Measurements from ENCODE around the gene C10orf90. TPM values are rescaled to one million over a fixed set of nuclear protein-coding genes. Genes with fewer than 3 reads are reported as not detected.

Gene C10orf90
- total and polyA plus RNA-seq, 2 donors (not counting 3 experiments of a cell fraction or from before 2014, with no cell fraction given) = not detected

DNA sequence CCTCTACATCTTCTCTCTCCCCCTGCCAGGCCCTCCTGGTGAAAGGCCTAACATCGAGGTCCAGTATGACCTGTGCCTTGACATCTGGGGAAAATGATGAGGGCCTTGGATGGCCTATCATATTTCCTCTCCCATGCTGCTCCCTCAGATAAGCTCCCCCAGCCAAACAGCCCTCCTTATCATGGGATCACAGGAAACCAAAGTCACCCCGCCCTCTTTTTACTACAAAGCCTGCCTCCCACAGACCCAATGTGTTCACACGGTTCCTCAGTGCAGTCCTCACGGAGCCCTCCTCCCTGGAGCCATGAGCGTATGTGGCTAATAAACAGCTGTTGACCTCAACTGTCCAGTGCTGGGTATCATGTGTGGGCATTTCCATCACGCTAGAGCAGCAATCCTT lies 32.0 kb downstream of the C10orf90 start:
- Histone ChIP-seq H3K4me1 (ENCODE audit: control insufficient read depth, extremely low read depth, insufficient read depth, low read length) (no peaks in the 10 kb centered on the region), H4K20me1 (replicated peaks; ENCODE audit: control insufficient read depth, extremely low read depth, insufficient read depth, low read length) (no peaks in the 10 kb centered on the region), H3K9ac (replicated peaks; ENCODE audit: extremely low read depth, insufficient read depth, low read length) (no peak overlapping the region), H3K9me3 (replicated peaks; ENCODE audit: control insufficient read depth, insufficient read depth, low read length) (no peaks in the 10 kb centered on the region), H3K9me1 (replicated peaks; ENCODE audit: control insufficient read depth, extremely low read depth, insufficient read depth, low read length) (no peaks in the 10 kb centered on the region), H2AFZ (ENCODE audit: low read depth, low read length) (no peak overlapping the region), H3K4me2 (ENCODE audit: insufficient read depth, low read length) (no peak overlapping the region), H3K27me3 (ENCODE audit: control insufficient read depth in 2 of 2, insufficient read depth in 2 of 2, low read length in 2 of 2) (no peaks in the 10 kb centered on the region), H3K36me3 (ENCODE audit: control insufficient read depth in 2 of 2, extremely low read depth in 1 of 2, insufficient read depth in 2 of 2, low read length in 2 of 2) (no peaks in the 10 kb centered on the region), H3K4me3 (replicated peaks in 1 of 3; ENCODE audit: insufficient read depth in 1 of 3, low read depth in 1 of 3, low read length in 3 of 3) (no peak overlapping the region), H3K79me2 (ENCODE audit: control insufficient read depth, insufficient read depth, low read length) (no peaks in the 10 kb centered on the region), H3K27ac (ENCODE audit: insufficient read depth, low read depth, low read length) (no peak overlapping the region)
- TF ChIP-seq GATA2 (IDR thresholded peaks at IDR 0.05; ENCODE audit: insufficient read depth, insufficient read length, low read depth, low read length) = no peak
- TF ChIP-seq EZH2 (IDR thresholded peaks at IDR 0.05; ENCODE audit: borderline replicate concordance, low read depth, low read length, severe bottlenecking) = no peak
- TF ChIP-seq JUN (IDR thresholded peaks at IDR 0.05; ENCODE audit: borderline replicate concordance, insufficient read depth, insufficient read length, low read depth) = no peak
- no peak for TF ChIP-seq FOS (IDR thresholded peaks at IDR 0.05; ENCODE audit: borderline replicate concordance, insufficient read depth, low read length)
- TF ChIP-seq, protein P1, sequence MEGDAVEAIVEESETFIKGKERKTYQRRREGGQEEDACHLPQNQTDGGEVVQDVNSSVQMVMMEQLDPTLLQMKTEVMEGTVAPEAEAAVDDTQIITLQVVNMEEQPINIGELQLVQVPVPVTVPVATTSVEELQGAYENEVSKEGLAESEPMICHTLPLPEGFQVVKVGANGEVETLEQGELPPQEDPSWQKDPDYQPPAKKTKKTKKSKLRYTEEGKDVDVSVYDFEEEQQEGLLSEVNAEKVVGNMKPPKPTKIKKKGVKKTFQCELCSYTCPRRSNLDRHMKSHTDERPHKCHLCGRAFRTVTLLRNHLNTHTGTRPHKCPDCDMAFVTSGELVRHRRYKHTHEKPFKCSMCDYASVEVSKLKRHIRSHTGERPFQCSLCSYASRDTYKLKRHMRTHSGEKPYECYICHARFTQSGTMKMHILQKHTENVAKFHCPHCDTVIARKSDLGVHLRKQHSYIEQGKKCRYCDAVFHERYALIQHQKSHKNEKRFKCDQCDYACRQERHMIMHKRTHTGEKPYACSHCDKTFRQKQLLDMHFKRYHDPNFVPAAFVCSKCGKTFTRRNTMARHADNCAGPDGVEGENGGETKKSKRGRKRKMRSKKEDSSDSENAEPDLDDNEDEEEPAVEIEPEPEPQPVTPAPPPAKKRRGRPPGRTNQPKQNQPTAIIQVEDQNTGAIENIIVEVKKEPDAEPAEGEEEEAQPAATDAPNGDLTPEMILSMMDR (IDR thresholded peaks at IDR 0.05; ENCODE audit: extremely low read depth in 1 of 2, insufficient read depth in 1 of 2, low read depth in 1 of 2, low read length in 2 of 2) = no peak
- TF ChIP-seq POLR2AphosphoS5 (IDR thresholded peaks at IDR 0.05; ENCODE audit: insufficient read depth, low read depth, low read length) = no peak
- DNase-seq (ENCODE audit: low read depth, low spot score) (no peak), FAIRE-seq (no peak)
- no TSS peak for BruUV-seq (replicated peaks)
- ChIA-PET POLR2A (no interaction called here), CTCF (no interaction called here)
- intact Hi-C loops (cut with micrococcal nuclease) = no loop called here
- dilution Hi-C loops (cut with MboI; ENCODE audit: extremely low pct_ligation_motif_present, low sequenced_read_pairs) = no loop called here

DNA sequence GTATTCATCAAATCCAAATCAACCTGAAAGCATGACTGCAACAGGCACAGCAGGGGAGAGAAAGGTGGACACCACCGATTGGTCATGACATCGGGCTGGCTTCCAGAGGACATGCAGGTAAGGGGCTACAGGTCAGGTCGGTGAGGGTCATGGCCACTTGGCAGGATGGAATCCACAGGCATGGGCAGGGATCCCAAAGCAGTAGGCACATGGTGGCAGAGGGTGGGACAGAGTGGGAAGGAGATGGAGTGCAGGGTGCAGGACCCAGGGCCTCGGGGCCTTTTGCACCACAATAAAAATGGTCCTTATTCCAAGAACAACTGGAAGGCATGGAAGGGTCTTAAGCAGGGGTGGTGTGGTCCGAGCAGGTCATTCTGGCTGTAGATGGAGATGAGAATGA lies 33.0 kb downstream of the C10orf90 start:
- H2AFZ ChIP-seq (ENCODE audit: low read depth, low read length) = no peak overlapping the region
- no peaks in the 10 kb centered on the region for H3K27me3 ChIP-seq (ENCODE audit: control insufficient read depth in 2 of 2, insufficient read depth in 2 of 2, low read length in 2 of 2)
- TF ChIP-seq, protein P1 (IDR thresholded peaks at IDR 0.05; ENCODE audit: extremely low read depth in 1 of 2, insufficient read depth in 1 of 2, low read depth in 1 of 2, low read length in 2 of 2) = no peak
- TF ChIP-seq POLR2A (IDR thresholded peaks at IDR 0.05; ENCODE audit: low read depth, low read length) (no peak), JUN (IDR thresholded peaks at IDR 0.05; ENCODE audit: borderline replicate concordance, insufficient read depth, insufficient read length, low read depth) (no peak), GATA2 (IDR thresholded peaks at IDR 0.05; ENCODE audit: insufficient read depth, insufficient read length, low read depth, low read length) (no peak)
- TF ChIP-seq, protein P2, sequence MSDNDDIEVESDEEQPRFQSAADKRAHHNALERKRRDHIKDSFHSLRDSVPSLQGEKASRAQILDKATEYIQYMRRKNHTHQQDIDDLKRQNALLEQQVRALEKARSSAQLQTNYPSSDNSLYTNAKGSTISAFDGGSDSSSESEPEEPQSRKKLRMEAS (IDR thresholded peaks at IDR 0.05; ENCODE audit: insufficient read depth, insufficient read length) = no peak
- no peak overlapping the region for H3K9ac ChIP-seq (replicated peaks; ENCODE audit: extremely low read depth, insufficient read depth, low read length)
- no peak overlapping the region for H3K27ac ChIP-seq (ENCODE audit: insufficient read depth, low read depth, low read length)
- no peaks in the 10 kb centered on the region for H4K20me1 ChIP-seq (replicated peaks; ENCODE audit: control insufficient read depth, extremely low read depth, insufficient read depth, low read length)
- BruUV-seq (replicated peaks) = no TSS peak
- no peak for DNase-seq (ENCODE audit: low read depth, low spot score)
- no peaks in the 10 kb centered on the region for H3K79me2 ChIP-seq (ENCODE audit: control insufficient read depth, insufficient read depth, low read length)
- no peak overlapping the region for H3K4me3 ChIP-seq (replicated peaks in 1 of 3; ENCODE audit: insufficient read depth in 1 of 3, low read depth in 1 of 3, low read length in 3 of 3)
- POLR2A ChIA-PET = no interaction called here
- no peak for FAIRE-seq
- no peaks in the 10 kb centered on the region for H3K9me3 ChIP-seq (replicated peaks; ENCODE audit: control insufficient read depth, insufficient read depth, low read length)
- no peaks in the 10 kb centered on the region for H3K9me1 ChIP-seq (replicated peaks; ENCODE audit: control insufficient read depth, extremely low read depth, insufficient read depth, low read length)
- H3K4me2 ChIP-seq (ENCODE audit: insufficient read depth, low read length) = no peak overlapping the region
- CTCF ChIA-PET = no interaction called here
- no peaks in the 10 kb centered on the region for H3K4me1 ChIP-seq (ENCODE audit: control insufficient read depth, extremely low read depth, insufficient read depth, low read length)
- H3K36me3 ChIP-seq (ENCODE audit: control insufficient read depth in 2 of 2, extremely low read depth in 1 of 2, insufficient read depth in 2 of 2, low read length in 2 of 2) = no peaks in the 10 kb centered on the region
- dilution Hi-C loops (cut with MboI; ENCODE audit: extremely low pct_ligation_motif_present, low sequenced_read_pairs) = no loop called here
- intact Hi-C loops (cut with micrococcal nuclease) = no loop called here
